Breast epithelium (tissue), 4 donors: ENCODE results near the gene KRTAP2-4. TPM values are rescaled to one million over a fixed set of nuclear protein-coding genes. Genes with fewer than 3 reads are reported as not detected.
"Not testable (repeated sequence)": the region's sequence is repeated elsewhere in the genome, so short reads cannot be mapped to it uniquely, and the experiment has no call there.

ENCODE experiments used
- DNase-seq, 2 donors: peaks; one replicate each; pipeline ENCODE4 v3.0.0-alpha.2; 2019; ENCODE audit warnings: low spot score in 2 of 2
- H3K27ac ChIP-seq, 2 donors: fragments of 200-600 bp; sonication (generic) in 1 of 2; one replicate each; pipeline ENCODE4 v1.5.1; 2016 to 2019; ENCODE audit warnings: mild to moderate bottlenecking in 1 of 2
- H3K27me3 ChIP-seq, 2 donors: fragments of 200-600 bp; sonication (generic) in 1 of 2; one replicate each; pipeline versions ENCODE4 v1.5.1 to v1.6.0; 2017 to 2019; ENCODE audit warnings: control low read depth in 1 of 2, mild to moderate bottlenecking in 1 of 2
- H3K36me3 ChIP-seq: fragments of 200-600 bp; one replicate; pipeline ENCODE4 v1.5.1; 2019
- H3K4me1 ChIP-seq, 2 donors: fragments of 200-600 bp; sonication (generic); one replicate each; pipeline ENCODE4 v1.5.1; 2016 to 2019; ENCODE audit warnings: control low read depth in 1 of 2
- H3K4me3 ChIP-seq, 3 donors: fragments of 200-600 bp; sonication (generic); 1 replicate in 2 of 3; 2 replicates in 1 of 3; pipeline ENCODE4 v1.5.1; 2016 to 2019; ENCODE audit warnings: mild to moderate bottlenecking in 3 of 3, moderate library complexity in 2 of 3
- H3K9me3 ChIP-seq, 2 donors: fragments of 200-600 bp; sonication (generic) in 1 of 2; one replicate each; pipeline ENCODE4 v1.5.1; 2016 to 2019; ENCODE audit warnings: control low read depth in 1 of 2
- CTCF ChIP-seq, 3 donors: fragments of 450-650 bp; IDR thresholded peaks; one replicate each; pipeline ENCODE4 v1.5.1; 2016 to 2017; ENCODE audit warnings: antibody characterized with exemption in 3 of 3, mild to moderate bottlenecking in 3 of 3, moderate library complexity in 3 of 3
- POLR2A ChIP-seq: fragments of 450-650 bp; IDR thresholded peaks from one replicate; pipeline ENCODE4 v1.6.1; 2016; ENCODE audit warnings: antibody characterized with exemption, mild to moderate bottlenecking, moderate library complexity
- POLR2AphosphoS5 ChIP-seq, 3 donors: sonication (generic); formaldehyde crosslinking; IDR thresholded peaks; one replicate each; pipeline ENCODE4 v1.6.1; 2017; ENCODE audit warnings: antibody characterized with exemption in 3 of 3
- intact Hi-C: fragments of 100-400 bp; cut with DNase I; formaldehyde crosslinking; loops from one replicate; pipeline ENCODE4 v1.15.1; 2023; ENCODE audit warnings: low total_unique reads
- total RNA-seq, 3 donors: library from RNA; depleted of rRNA; stranded (reverse); fragments of >200 nt; gene quantifications; one replicate each; pipeline ENCODE4 v1.1.0, GENCODE V29; 2016

KRTAP2-4 gene
- total RNA-seq, 3 donors from 2014 or later = not detected

- Histone ChIP-seq H3K27me3 (no peaks in the 10 kb centered on the region), H3K9me3 (no peaks in the 10 kb centered on the region), H3K4me3 (no peak overlapping the region), H3K36me3 (no peaks in the 10 kb centered on the region), H3K4me1 (no peaks in the 10 kb centered on the region), H3K27ac (no peak overlapping the region)
- TF ChIP-seq POLR2A = no peak
- TF ChIP-seq CTCF (IDR thresholded peaks at IDR 0.05) = no peak
- TF ChIP-seq POLR2AphosphoS5 (IDR thresholded peaks at IDR 0.05) = no peak
- intact Hi-C loops = no loop called here
- no peak for DNase-seq
Observed at GRCh38 chr17:41073676-41074075, 8.0 kb upstream of the KRTAP2-4 start.

GRCh38 chr17:41071606-41072360 is 6.1 kb upstream of the KRTAP2-4 start:
- H3K4me3 ChIP-seq = no peak overlapping the region
- H3K27ac ChIP-seq = no peak overlapping the region
- DNase-seq = no peak
- TF ChIP-seq CTCF (IDR thresholded peaks at IDR 0.05) (no peak), POLR2A (no peak), POLR2AphosphoS5 (IDR thresholded peaks at IDR 0.05) (no peak)
- no peaks in the 10 kb centered on the region for H3K4me1 ChIP-seq
- intact Hi-C loops = no loop called here
- no peaks in the 10 kb centered on the region for H3K27me3 ChIP-seq
- H3K9me3 ChIP-seq = no peaks in the 10 kb centered on the region
- no peaks in the 10 kb centered on the region for H3K36me3 ChIP-seq

GRCh38 chr17:41069031-41069430 is 3.4 kb upstream of the KRTAP2-4 start:
- H3K4me3 ChIP-seq = no peak overlapping the region
- no peaks in the 10 kb centered on the region for H3K27me3 ChIP-seq
- H3K9me3 ChIP-seq = no peaks in the 10 kb centered on the region
- no peak for DNase-seq
- no peaks in the 10 kb centered on the region for H3K36me3 ChIP-seq
- no peak overlapping the region for H3K27ac ChIP-seq
- TF ChIP-seq CTCF (IDR thresholded peaks at IDR 0.05) = no peak
- TF ChIP-seq POLR2A = no peak
- no peaks in the 10 kb centered on the region for H3K4me1 ChIP-seq
- intact Hi-C loops = no loop called here

GRCh38 chr17:41067281-41067680 is 1.6 kb upstream of the KRTAP2-4 start:
- Histone ChIP-seq H3K4me3 (no peak overlapping the region), H3K27me3 (no peaks in the 10 kb centered on the region), H3K36me3 (no peaks in the 10 kb centered on the region), H3K27ac (no peak overlapping the region), H3K4me1 (no peaks in the 10 kb centered on the region), H3K9me3 (no peaks in the 10 kb centered on the region)
- intact Hi-C loops = no loop called here
- no peak for DNase-seq
- no peak for TF ChIP-seq CTCF (IDR thresholded peaks at IDR 0.05)
- no peak for TF ChIP-seq POLR2A
- no peak for TF ChIP-seq POLR2AphosphoS5 (IDR thresholded peaks at IDR 0.05)

- DNase-seq, H3K4me1 ChIP-seq, intact Hi-C loops, H3K27me3 ChIP-seq, H3K27ac ChIP-seq, H3K4me3 ChIP-seq, H3K36me3 ChIP-seq, H3K9me3 ChIP-seq: not testable (repeated sequence)
Observed at GRCh38 chr17:41065016-41065689, 526 bp downstream of the KRTAP2-4 start.
